Amygdala (tissue), 56 donors: ENCODE data around the gene EEFSEC.

Source experiments
- DNase-seq, 56 donors: peaks; one replicate each; lab custom pipeline; 2025; lab: John Stamatoyannopoulos, UW

The EEFSEC gene

GRCh38 chr3:128180436-128180835 is 27.2 kb downstream of the EEFSEC start:
- DNase-seq, result no peak

GRCh38 chr3:128180913-128181312 is 27.6 kb downstream of the EEFSEC start:
- no peak for DNase-seq

GRCh38 chr3:128182656-128183055 is 29.4 kb downstream of the EEFSEC start:
- DNase-seq, result no peak

- DNase-seq, result no peak
These were observed 32.6 kb downstream of the EEFSEC start for GRCh38 chr3:128185630-128186447.

GRCh38 chr3:128187495-128187894 is 34.2 kb downstream of the EEFSEC start:
- DNase-seq, result no peak

GRCh38 chr3:128188326-128188725 is 35.0 kb downstream of the EEFSEC start:
- no peak for DNase-seq

- no peak for DNase-seq
These were observed 35.7 kb downstream of the EEFSEC start for GRCh38 chr3:128188956-128189355.

- no peak for DNase-seq
These were observed 37.2 kb downstream of the EEFSEC start for GRCh38 chr3:128190501-128190900.

- no peak for DNase-seq
These were observed 38.9 kb downstream of the EEFSEC start for GRCh38 chr3:128192131-128192530.

GRCh38 chr3:128193168-128193567 is 39.9 kb downstream of the EEFSEC start:
- DNase-seq, result no peak

GRCh38 chr3:128194843-128195242 is 41.6 kb downstream of the EEFSEC start:
- no peak for DNase-seq

- no peak for DNase-seq
These were observed 42.1 kb downstream of the EEFSEC start for GRCh38 chr3:128195369-128195768.

- no peak for DNase-seq
These were observed 42.5 kb downstream of the EEFSEC start for GRCh38 chr3:128195802-128196201.

GRCh38 chr3:128196647-128197046 is 43.4 kb downstream of the EEFSEC start:
- DNase-seq, result no peak

GRCh38 chr3:128197855-128198254 is 44.6 kb downstream of the EEFSEC start:
- no peak for DNase-seq

GRCh38 chr3:128198313-128198712 is 45.0 kb downstream of the EEFSEC start:
- no peak for DNase-seq

GRCh38 chr3:128199110-128199509 is 45.8 kb downstream of the EEFSEC start:
- no peak for DNase-seq

GRCh38 chr3:128201158-128201755 is 48.0 kb downstream of the EEFSEC start:
- no peak for DNase-seq

GRCh38 chr3:128203169-128203568 is 49.9 kb downstream of the EEFSEC start:
- DNase-seq, result no peak

- DNase-seq, result no peak
These were observed 52.4 kb downstream of the EEFSEC start for GRCh38 chr3:128205558-128206145.

GRCh38 chr3:128207951-128208350 is 54.7 kb downstream of the EEFSEC start:
- DNase-seq, result no peak

GRCh38 chr3:128210711-128211110 is 57.4 kb downstream of the EEFSEC start:
- DNase-seq, result no peak
